K562 (cell line): ENCODE results near the gene SH2D3A. TPM values are rescaled to one million over a fixed set of nuclear protein-coding genes. Genes with fewer than 3 reads are reported as not detected.
A peak's percentile ranks its signal among the peaks of the same experiment; 100 is the strongest.

Experiments used
- ARNT ChIP-seq, 2 experiments: fragments of 450-650 bp; IDR thresholded peaks; 2 replicates each; pipeline ENCODE4 v1.6.1; 2016; ENCODE audit warnings: mild to moderate bottlenecking in 1 of 2
- BCOR ChIP-seq: fragments of 450-650 bp; IDR thresholded peaks from 2 replicates; pipeline ENCODE4 v1.6.1; 2016
- GATAD2A ChIP-seq: fragments of 450-650 bp; IDR thresholded peaks from 2 replicates; pipeline ENCODE4 v1.6.1; 2017
- HDAC2 ChIP-seq: fragments of 450-650 bp; IDR thresholded peaks from 2 replicates; pipeline ENCODE4 v1.6.1; 2016; ENCODE audit warnings: mild to moderate bottlenecking
- HDAC3 ChIP-seq: fragments of 450-650 bp; IDR thresholded peaks from 2 replicates; pipeline ENCODE4 v1.6.1; 2018; ENCODE audit warnings: borderline replicate concordance, mild to moderate bottlenecking, moderate library complexity; ENCODE audit not compliant: partially characterized antibody
- HNRNPUL1 ChIP-seq: fragments of 200-400 bp; formaldehyde crosslinking; IDR thresholded peaks from 2 replicates; pipeline ENCODE4 v1.6.1; 2017; ENCODE audit warnings: low read length
- MBD2 ChIP-seq: sonication (generic); IDR thresholded peaks from 2 replicates; pipeline ENCODE4 v1.6.1; 2016; ENCODE audit warnings: low read depth, borderline replicate concordance
- NR2F6 ChIP-seq: fragments of 450-650 bp; formaldehyde crosslinking; IDR thresholded peaks from 2 replicates; pipeline ENCODE4 v1.4.0; 2020; ENCODE audit warnings: mild to moderate bottlenecking
- RBM25 ChIP-seq: fragments of 200-400 bp; formaldehyde crosslinking; IDR thresholded peaks from 2 replicates; pipeline ENCODE4 v1.6.1; 2018; ENCODE audit warnings: low read length, low read depth, moderate library complexity; ENCODE audit not compliant: severe bottlenecking
- SAFB ChIP-seq: fragments of 200-400 bp; formaldehyde crosslinking; IDR thresholded peaks from 2 replicates; pipeline ENCODE4 v1.6.1; 2017; ENCODE audit warnings: low read depth, low read length, borderline replicate concordance
- SMAD2 ChIP-seq: fragments of 150-350 bp; IDR thresholded peaks from 2 replicates; pipeline ENCODE4 v1.6.1; 2014; ENCODE audit warnings: low read depth, mild to moderate bottlenecking, low read length
- SPI1 ChIP-seq: IDR thresholded peaks from 2 replicates; pipeline ENCODE4 v1.6.1; 2011; ENCODE audit warnings: low read depth, low read length, control low read depth, borderline replicate concordance
- ZC3H8 ChIP-seq: fragments of 450-650 bp; IDR thresholded peaks from 2 replicates; pipeline ENCODE4 v1.6.1; 2017
- ZFP36 ChIP-seq: fragments of 150-350 bp; IDR thresholded peaks from 2 replicates; pipeline ENCODE4 v1.6.1; 2018; ENCODE audit warnings: low read length, low read depth; ENCODE audit not compliant: partially characterized antibody
- ZFPM2 ChIP-seq: fragments of 250-450 bp; sonication (Bioruptor Pico); IDR thresholded peaks from 2 replicates; pipeline ENCODE4 v1.5.1; 2022; ENCODE audit warnings: mild to moderate bottlenecking
- ZNF165 ChIP-seq: fragments of 250-450 bp; sonication (Bioruptor Pico); IDR thresholded peaks from 2 replicates; pipeline ENCODE4 v1.4.0; 2020; ENCODE audit warnings: borderline replicate concordance
- polyA plus RNA-seq, 8 experiments: library from polyadenylated mRNA; depleted of rRNA in 4 of 8; stranded (reverse) in 5 of 8; unstranded in 3 of 8; fragments of >200 nt; fragmentation: Nextera tagmentation in 2 of 8; fragmentation: Illumina TruSeq in 1 of 8; extraction: Ambion mirVana in 2 of 8; extraction: Trizol in 1 of 8; gene quantifications; 2 replicates each; pipeline versions ENCODE4 v1.2.1 to v1.2.3, GENCODE V29; 2011 to 2014; ENCODE audit warnings: inconsistent platforms in 1 of 8, missing spikeins in 1 of 8
- total RNA-seq, 7 experiments: library from RNA; depleted of rRNA in 6 of 7; stranded (reverse); fragments of >200 nt in 6 of 7; fragmentation: Illumina TruSeq in 2 of 7; extraction: Trizol in 2 of 7; gene quantifications; 2 replicates each; pipeline versions ENCODE4 v1.2.1 to v1.2.3, GENCODE V29; 2011 to 2021; ENCODE audit warnings: low replicate concordance in 1 of 7
- TF ChIP-seq, protein P1 (sequence below): fragments of 250-450 bp; sonication (Bioruptor Pico); IDR thresholded peaks from 2 replicates; pipeline ENCODE4 v1.8.0; 2022; ENCODE audit warnings: inconsistent platforms
- TF ChIP-seq, protein P2 (sequence below): sonication (generic); formaldehyde crosslinking; IDR thresholded peaks from 2 replicates; pipeline ENCODE4 v1.5.0; 2020; ENCODE audit warnings: missing genetic modification reagents

The SH2D3A gene
- total and polyA plus RNA-seq, 9 of the 15 experiments (the other 6 are each of a cell fraction or from before 2014, with no cell fraction given): 0.75 to 26.3 (median 8.9) TPM

DNA sequence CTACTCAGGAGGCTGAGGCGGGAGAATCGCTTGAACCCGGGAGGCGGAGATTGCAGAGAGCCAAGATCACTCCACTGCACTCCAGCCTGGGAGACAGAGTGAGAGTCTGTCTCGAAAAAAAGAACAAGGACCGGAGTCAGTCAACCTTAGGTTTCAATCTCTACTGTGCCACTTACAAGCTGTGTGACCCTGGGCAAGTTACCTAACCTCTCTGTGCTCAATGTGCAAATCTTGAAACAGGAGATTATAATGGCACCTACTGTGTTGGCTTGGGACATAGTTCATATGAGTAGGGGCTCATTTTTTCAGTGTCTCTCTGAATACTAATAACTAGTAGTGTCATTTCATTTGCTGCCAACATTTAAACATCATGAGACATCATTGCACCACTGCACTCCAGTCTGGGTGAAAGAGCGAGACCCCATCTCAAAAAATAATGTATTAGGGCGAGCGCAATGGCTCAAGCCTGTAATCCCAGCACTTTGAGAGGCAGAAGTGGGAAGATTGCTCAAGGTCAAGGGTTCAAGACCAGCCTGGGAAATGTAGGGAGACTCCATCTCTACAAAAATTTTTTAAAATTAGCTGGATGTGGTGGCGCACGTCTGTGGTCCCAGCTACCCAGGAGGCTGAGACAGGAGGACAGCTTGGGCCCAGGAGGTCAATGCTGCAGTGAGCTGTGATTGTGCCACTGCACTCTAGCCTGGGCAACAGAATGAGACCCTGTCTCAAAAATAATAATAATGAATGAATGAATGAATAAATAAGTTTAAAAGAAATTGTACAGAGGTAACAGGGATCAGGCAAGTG lies 52.3 kb downstream of the SH2D3A start (continued):
- TF ChIP-seq HDAC3 (no peak), BCOR (peak; percentile 91), ZFP36 (peak; percentile 88), SMAD2 (no peak), HDAC2 (peak; percentile 70), ZC3H8 (no peak), RBM25 (peak; percentile 96), ZFPM2 (CRISPR knock-in tag) (no peak), SAFB (no peak), NR2F6 (CRISPR knock-in tag) (no peak), SPI1 (no peak), HNRNPUL1 (no peak), MBD2 (no peak), GATAD2A (no peak), ZNF165 (CRISPR knock-in tag) (no peak), ARNT (IDR thresholded peaks at IDR 0.05) (no peak)
- TF ChIP-seq, protein P1, sequence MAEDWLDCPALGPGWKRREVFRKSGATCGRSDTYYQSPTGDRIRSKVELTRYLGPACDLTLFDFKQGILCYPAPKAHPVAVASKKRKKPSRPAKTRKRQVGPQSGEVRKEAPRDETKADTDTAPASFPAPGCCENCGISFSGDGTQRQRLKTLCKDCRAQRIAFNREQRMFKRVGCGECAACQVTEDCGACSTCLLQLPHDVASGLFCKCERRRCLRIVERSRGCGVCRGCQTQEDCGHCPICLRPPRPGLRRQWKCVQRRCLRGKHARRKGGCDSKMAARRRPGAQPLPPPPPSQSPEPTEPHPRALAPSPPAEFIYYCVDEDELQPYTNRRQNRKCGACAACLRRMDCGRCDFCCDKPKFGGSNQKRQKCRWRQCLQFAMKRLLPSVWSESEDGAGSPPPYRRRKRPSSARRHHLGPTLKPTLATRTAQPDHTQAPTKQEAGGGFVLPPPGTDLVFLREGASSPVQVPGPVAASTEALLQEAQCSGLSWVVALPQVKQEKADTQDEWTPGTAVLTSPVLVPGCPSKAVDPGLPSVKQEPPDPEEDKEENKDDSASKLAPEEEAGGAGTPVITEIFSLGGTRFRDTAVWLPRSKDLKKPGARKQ (CRISPR knock-in tag): no peak
- TF ChIP-seq, protein P2, sequence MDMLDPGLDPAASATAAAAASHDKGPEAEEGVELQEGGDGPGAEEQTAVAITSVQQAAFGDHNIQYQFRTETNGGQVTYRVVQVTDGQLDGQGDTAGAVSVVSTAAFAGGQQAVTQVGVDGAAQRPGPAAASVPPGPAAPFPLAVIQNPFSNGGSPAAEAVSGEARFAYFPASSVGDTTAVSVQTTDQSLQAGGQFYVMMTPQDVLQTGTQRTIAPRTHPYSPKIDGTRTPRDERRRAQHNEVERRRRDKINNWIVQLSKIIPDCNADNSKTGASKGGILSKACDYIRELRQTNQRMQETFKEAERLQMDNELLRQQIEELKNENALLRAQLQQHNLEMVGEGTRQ (CRISPR knock-in tag): no peak
- TF ChIP-seq, all 486 proteins: peak for 6
